Panc1 (cell line): Measurements from ENCODE around the gene STXBP1. TPM values are rescaled to one million over a fixed set of nuclear protein-coding genes. Genes with fewer than 3 reads are reported as not detected.

Experiments used
- ATAC-seq: fragments of 200-7000 bp; cut with Tn5 transposase; 2 replicates; pipeline ENCODE4 v1.9.1; 2020; ENCODE audit warnings: mild to moderate bottlenecking, moderate library complexity
- BruUV-seq: library from RNA; stranded (reverse); fragments of 400-500 nt; replicated peaks from 2 replicates; lab custom pipeline; 2021; lab: Mats Ljungman, UMichigan
- CTCF ChIA-PET: fragments of 300-600 bp; sonication (Branson Sonifier 250); formaldehyde crosslinking; loops from one replicate; lab custom pipeline; 2022; ENCODE audit warnings: antibody characterized with exemption; lab: Charles Lee
- POLR2A ChIA-PET: fragments of 300-600 bp; sonication (Branson Sonifier 250); formaldehyde crosslinking; loops from one replicate; lab custom pipeline; 2022; ENCODE audit warnings: antibody characterized with exemption; lab: Charles Lee
- DNase-seq: peaks from one replicate; pipeline ENCODE4 v3.0.0-alpha.2; 2010; ENCODE audit warnings: low read depth, low spot score
- H3K27ac ChIP-seq: 2 replicates; pipeline ENCODE4 v1.5.1; 2011; ENCODE audit warnings: mild to moderate bottlenecking, low read length, inconsistent platforms
- H3K27me3 ChIP-seq: fragments of 200-500 bp; sonication (Bioruptor generic); 2 replicates; pipeline ENCODE4 v1.6.0; 2014; ENCODE audit warnings: low read length, inconsistent platforms; ENCODE audit not compliant: control insufficient read depth, insufficient read depth
- H3K36me3 ChIP-seq: fragments of 200-500 bp; sonication (Bioruptor generic); 2 replicates; pipeline ENCODE4 v1.5.1; 2014; ENCODE audit warnings: inconsistent platforms, mild to moderate bottlenecking, low read length, moderate library complexity; ENCODE audit not compliant: control insufficient read depth, insufficient read depth
- H3K4me1 ChIP-seq: 2 replicates; pipeline ENCODE4 v1.5.1; 2011; ENCODE audit warnings: inconsistent platforms, mild to moderate bottlenecking, low read length, moderate library complexity; ENCODE audit not compliant: control insufficient read depth, insufficient read depth
- H3K4me3 ChIP-seq, 2 experiments: 2 replicates each; pipeline ENCODE4 v1.5.1; 2011 to 2012; ENCODE audit warnings: low read depth in 2 of 2, low read length in 2 of 2, mild to moderate bottlenecking in 2 of 2, inconsistent platforms in 1 of 2, moderate library complexity in 1 of 2
- H3K9me3 ChIP-seq: fragments of 200-500 bp; sonication (Bioruptor generic); 2 replicates; pipeline ENCODE4 v1.5.1; 2014; ENCODE audit warnings: low read depth, mild to moderate bottlenecking, inconsistent platforms, low read length, moderate library complexity; ENCODE audit not compliant: control insufficient read depth, insufficient read depth
- POLR2AphosphoS5 ChIP-seq: IDR thresholded peaks from 2 replicates; pipeline ENCODE4 v1.6.1; 2012; ENCODE audit warnings: mild to moderate bottlenecking, low read depth, low read length, moderate library complexity
- SIN3A ChIP-seq: IDR thresholded peaks from 2 replicates; pipeline ENCODE4 v1.6.1; 2012; ENCODE audit warnings: low read depth, mild to moderate bottlenecking, low read length, moderate library complexity, borderline replicate concordance; ENCODE audit not compliant: insufficient read depth
- TCF7L2 ChIP-seq: IDR thresholded peaks from 2 replicates; pipeline ENCODE4 v1.6.1; 2011; ENCODE audit warnings: mild to moderate bottlenecking, low read depth, low read length, inconsistent platforms
- in situ Hi-C: cut with HindIII; loops from 2 replicates; pipeline ENCODE4 v1.10.0; 2016; ENCODE audit warnings: low sequenced_read_pairs, low pct_unique_long_range_greater_than_20kb
- intact Hi-C: fragments of 100-400 bp; cut with micrococcal nuclease; formaldehyde crosslinking; loops from one replicate; pipeline ENCODE4 v1.10.0; 2022; ENCODE audit not compliant: unreplicated experiment
- total RNA-seq: library from RNA; stranded (reverse); gene quantifications from one replicate; pipeline ENCODE4 v1.2.1, GENCODE V29; 2021; ENCODE audit not compliant: unreplicated experiment
- TF ChIP-seq, protein P1 (sequence below): fragments of 450-650 bp; IDR thresholded peaks from 2 replicates; pipeline ENCODE4 v1.5.1; 2017; ENCODE audit warnings: mild to moderate bottlenecking
- TF ChIP-seq, protein P2 (sequence below), 2 experiments: IDR thresholded peaks; 2 replicates each; pipeline ENCODE4 v1.6.1; 2011 to 2012; ENCODE audit warnings: low read depth in 2 of 2, control low read depth in 1 of 2, low read length in 1 of 2, mild to moderate bottlenecking in 1 of 2, moderate library complexity in 1 of 2; ENCODE audit not compliant: insufficient read depth in 1 of 2

STXBP1 gene
- total RNA-seq, 1 experiment from 2014 or later, result 67.5 TPM

DNA sequence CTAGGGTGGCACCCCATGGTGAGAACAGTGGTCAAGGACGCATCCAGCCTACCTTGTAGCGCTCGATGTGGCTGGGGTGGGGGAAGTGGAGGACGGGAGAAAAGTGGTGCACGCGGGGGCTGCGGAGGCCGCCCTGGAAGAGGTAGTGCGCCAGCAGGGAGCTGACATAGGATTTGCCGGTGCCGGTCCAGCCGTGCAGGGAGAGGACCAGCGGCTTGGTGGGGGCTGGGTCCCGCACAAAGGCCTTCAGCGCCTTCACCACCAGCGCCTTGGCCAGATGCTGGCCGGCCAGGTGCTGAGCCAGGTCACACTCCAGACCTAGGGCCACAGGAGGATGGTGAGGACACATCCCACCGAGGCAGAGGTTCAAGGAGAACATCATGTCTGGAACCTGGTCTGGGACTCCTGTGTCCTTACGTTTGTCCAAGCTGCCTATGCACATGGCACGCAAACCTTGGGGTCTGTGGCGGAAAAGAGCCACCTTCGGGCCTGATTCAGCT is 122.2 kb downstream of the STXBP1 start:
- no peaks in the 10 kb centered on the region for H3K4me1 ChIP-seq
- H3K27ac ChIP-seq, result peak overlapping the region; percentile 44
- H3K9me3 ChIP-seq, result no peaks in the 10 kb centered on the region
- in situ Hi-C loops (no loop called here), intact Hi-C loops (loop anchor here (2.0 to 10.0 kb wide), 2 partner anchors 51 to 149 kb away; no protein-coding TSS in a partner anchor)
- 0 out of 2 replicates have a peak, but pooled peaks have one; percentile 1 for ATAC-seq
- H3K27me3 ChIP-seq, result no peaks in the 10 kb centered on the region
- TF ChIP-seq SIN3A, result no peak
- TF ChIP-seq, protein P1, sequence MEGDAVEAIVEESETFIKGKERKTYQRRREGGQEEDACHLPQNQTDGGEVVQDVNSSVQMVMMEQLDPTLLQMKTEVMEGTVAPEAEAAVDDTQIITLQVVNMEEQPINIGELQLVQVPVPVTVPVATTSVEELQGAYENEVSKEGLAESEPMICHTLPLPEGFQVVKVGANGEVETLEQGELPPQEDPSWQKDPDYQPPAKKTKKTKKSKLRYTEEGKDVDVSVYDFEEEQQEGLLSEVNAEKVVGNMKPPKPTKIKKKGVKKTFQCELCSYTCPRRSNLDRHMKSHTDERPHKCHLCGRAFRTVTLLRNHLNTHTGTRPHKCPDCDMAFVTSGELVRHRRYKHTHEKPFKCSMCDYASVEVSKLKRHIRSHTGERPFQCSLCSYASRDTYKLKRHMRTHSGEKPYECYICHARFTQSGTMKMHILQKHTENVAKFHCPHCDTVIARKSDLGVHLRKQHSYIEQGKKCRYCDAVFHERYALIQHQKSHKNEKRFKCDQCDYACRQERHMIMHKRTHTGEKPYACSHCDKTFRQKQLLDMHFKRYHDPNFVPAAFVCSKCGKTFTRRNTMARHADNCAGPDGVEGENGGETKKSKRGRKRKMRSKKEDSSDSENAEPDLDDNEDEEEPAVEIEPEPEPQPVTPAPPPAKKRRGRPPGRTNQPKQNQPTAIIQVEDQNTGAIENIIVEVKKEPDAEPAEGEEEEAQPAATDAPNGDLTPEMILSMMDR, result no peak; the same call in 1 of the 2 replicates
- TF ChIP-seq TCF7L2, result no peak
- CTCF ChIA-PET, result interaction anchor here (0.6 to 1.4 kb wide), 6 partner anchors 9 to 135 kb away, joined by 3 to 14 read pairs (median 3); no protein-coding TSS in a partner anchor
- H3K4me3 ChIP-seq, result peak overlapping the region; percentile 63 to 65
- POLR2A ChIA-PET, result no interaction called here
- TSS peak; percentile 76 for BruUV-seq
- no peak for DNase-seq
- no peaks in the 10 kb centered on the region for H3K36me3 ChIP-seq

DNA sequence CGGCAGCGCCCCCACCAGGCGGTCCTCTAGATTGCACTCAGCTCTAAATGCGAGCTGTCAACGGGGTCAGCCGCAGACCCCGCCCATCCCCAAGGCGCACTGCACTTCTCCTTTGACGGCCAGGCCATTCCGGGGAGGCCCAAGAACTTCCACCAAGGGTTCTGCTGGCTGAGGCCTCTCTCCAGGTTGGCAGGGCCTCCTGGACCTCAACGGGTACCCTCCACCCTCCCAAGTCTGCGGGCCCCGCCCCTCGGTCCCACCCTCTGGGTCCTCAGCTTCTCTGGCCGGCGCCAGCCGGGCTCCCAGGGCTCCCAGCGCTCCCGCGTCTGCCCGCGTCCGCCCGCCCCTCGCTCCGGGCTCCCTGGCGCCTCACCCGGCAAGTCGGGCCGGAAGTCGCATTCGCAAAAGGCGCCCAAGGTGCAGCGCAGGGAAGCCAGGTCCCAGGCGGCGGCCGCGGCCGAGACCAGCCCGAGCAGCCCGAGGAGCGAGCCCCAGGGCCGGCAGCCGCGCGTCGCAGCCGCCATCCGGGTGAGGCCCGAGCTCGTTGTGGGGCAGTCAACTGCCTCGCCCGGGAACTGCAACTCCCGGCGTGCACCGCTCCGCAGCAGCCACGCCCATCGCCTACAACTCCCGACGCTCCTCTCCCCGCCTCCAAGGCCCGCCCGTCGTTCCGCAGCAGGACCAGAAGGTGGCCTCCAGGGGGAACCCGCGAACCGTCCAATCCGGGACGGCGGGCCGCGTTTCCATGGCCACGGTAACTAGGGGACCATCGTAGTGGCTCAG is 122.9 kb downstream of the STXBP1 start, which contains the start of gene TOR2A:
Gene TOR2A, minus strand, starts transcription at position 548 of the 783 bp plus-strand sequence. Its CDS starts 24 bp downstream, at position 524.
- POLR2A ChIA-PET, result interaction anchor here (0.6 to 0.7 kb wide), 2 partner anchors 11 to 68 kb away, joined by 3 read pairs; no protein-coding TSS in a partner anchor
- Histone ChIP-seq H3K36me3 (no peaks in the 10 kb centered on the region), H3K27ac (peak within 1 kb of the TSS; percentile 44), H3K4me3 (peak within 1 kb of the TSS; percentile 63 to 65), H3K9me3 (no peaks in the 10 kb centered on the region), H3K27me3 (no peaks in the 10 kb centered on the region), H3K4me1 (no peaks in the 10 kb centered on the region)
- ATAC-seq (peak; percentile 98), DNase-seq (peak; percentile 70)
- no TSS peak for BruUV-seq
- in situ Hi-C loops, result no loop called here
- CTCF ChIA-PET, result interaction anchor here (0.6 to 1.4 kb wide), 10 partner anchors 10 to 185 kb away, joined by 3 to 14 read pairs (median 3); no protein-coding TSS in a partner anchor
- intact Hi-C loops, result loop anchor here (2.0 to 10.0 kb wide), 2 partner anchors 50 to 150 kb away; no protein-coding TSS in a partner anchor
- 0 out of 2 replicates have a peak, but pooled peaks have one; percentile 48 for TF ChIP-seq SIN3A
- peak; percentile 54 for TF ChIP-seq POLR2AphosphoS5
- no peak for TF ChIP-seq TCF7L2
- TF ChIP-seq, protein P1, result peak; percentile 81
- TF ChIP-seq, protein P2, sequence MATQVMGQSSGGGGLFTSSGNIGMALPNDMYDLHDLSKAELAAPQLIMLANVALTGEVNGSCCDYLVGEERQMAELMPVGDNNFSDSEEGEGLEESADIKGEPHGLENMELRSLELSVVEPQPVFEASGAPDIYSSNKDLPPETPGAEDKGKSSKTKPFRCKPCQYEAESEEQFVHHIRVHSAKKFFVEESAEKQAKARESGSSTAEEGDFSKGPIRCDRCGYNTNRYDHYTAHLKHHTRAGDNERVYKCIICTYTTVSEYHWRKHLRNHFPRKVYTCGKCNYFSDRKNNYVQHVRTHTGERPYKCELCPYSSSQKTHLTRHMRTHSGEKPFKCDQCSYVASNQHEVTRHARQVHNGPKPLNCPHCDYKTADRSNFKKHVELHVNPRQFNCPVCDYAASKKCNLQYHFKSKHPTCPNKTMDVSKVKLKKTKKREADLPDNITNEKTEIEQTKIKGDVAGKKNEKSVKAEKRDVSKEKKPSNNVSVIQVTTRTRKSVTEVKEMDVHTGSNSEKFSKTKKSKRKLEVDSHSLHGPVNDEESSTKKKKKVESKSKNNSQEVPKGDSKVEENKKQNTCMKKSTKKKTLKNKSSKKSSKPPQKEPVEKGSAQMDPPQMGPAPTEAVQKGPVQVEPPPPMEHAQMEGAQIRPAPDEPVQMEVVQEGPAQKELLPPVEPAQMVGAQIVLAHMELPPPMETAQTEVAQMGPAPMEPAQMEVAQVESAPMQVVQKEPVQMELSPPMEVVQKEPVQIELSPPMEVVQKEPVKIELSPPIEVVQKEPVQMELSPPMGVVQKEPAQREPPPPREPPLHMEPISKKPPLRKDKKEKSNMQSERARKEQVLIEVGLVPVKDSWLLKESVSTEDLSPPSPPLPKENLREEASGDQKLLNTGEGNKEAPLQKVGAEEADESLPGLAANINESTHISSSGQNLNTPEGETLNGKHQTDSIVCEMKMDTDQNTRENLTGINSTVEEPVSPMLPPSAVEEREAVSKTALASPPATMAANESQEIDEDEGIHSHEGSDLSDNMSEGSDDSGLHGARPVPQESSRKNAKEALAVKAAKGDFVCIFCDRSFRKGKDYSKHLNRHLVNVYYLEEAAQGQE (IDR thresholded peaks at IDR 0.05; ENCODE audit: insufficient read depth in 1 of 2, low read depth in 2 of 2, low read length in 1 of 2), result no peak
